Activated T-cell treated with anti-CD3 and anti-CD28 coated beads for 24 hours (primary cell): ENCODE results near the gene STOX2.

Source experiments
- DNase-seq: peaks from one replicate; pipeline ENCODE4 v3.0.0-alpha.2; 2020; ENCODE audit warnings: low read depth

STOX2 gene

GRCh38 chr4:183986971-183987946, 82.2 kb downstream of the STOX2 start:
- no peak for DNase-seq

- DNase-seq: no peak
Observed at GRCh38 chr4:183987987-183988392, 82.9 kb downstream of the STOX2 start.

- DNase-seq: no peak
Observed at GRCh38 chr4:183988874-183989273, 83.8 kb downstream of the STOX2 start.

GRCh38 chr4:183989461-183989860, 84.4 kb downstream of the STOX2 start:
- DNase-seq: no peak

- DNase-seq: no peak
Observed at GRCh38 chr4:183989931-183990330, 84.8 kb downstream of the STOX2 start.

GRCh38 chr4:183993676-183994075, 88.6 kb downstream of the STOX2 start:
- DNase-seq: no peak

- no peak for DNase-seq
Observed at GRCh38 chr4:183995570-183995969, 90.5 kb downstream of the STOX2 start.

GRCh38 chr4:183996868-183997267, 91.8 kb downstream of the STOX2 start:
- no peak for DNase-seq

GRCh38 chr4:183999435-183999834, 94.3 kb downstream of the STOX2 start:
- DNase-seq: no peak

- DNase-seq: no peak
Observed at GRCh38 chr4:184000457-184001396, 95.6 kb downstream of the STOX2 start.

GRCh38 chr4:184003433-184003832, 98.3 kb downstream of the STOX2 start:
- no peak for DNase-seq

- no peak for DNase-seq
Observed at GRCh38 chr4:184007891-184008290, 102.8 kb downstream of the STOX2 start.

- no peak for DNase-seq
Observed at GRCh38 chr4:184010696-184011095, 105.6 kb downstream of the STOX2 start.

- DNase-seq: no peak
Observed at GRCh38 chr4:184011826-184012380, 106.8 kb downstream of the STOX2 start.

GRCh38 chr4:184012937-184013336, 107.8 kb downstream of the STOX2 start:
- no peak for DNase-seq

GRCh38 chr4:184014301-184014700, 109.2 kb downstream of the STOX2 start:
- DNase-seq: no peak

- DNase-seq: no peak
Observed at GRCh38 chr4:184016759-184017668, 111.9 kb downstream of the STOX2 start.

GRCh38 chr4:184019076-184019475, 114.0 kb downstream of the STOX2 start:
- no peak for DNase-seq

GRCh38 chr4:184019667-184020623, 114.8 kb downstream of the STOX2 start:
- no peak for DNase-seq

GRCh38 chr4:184021389-184021788, 116.3 kb downstream of the STOX2 start:
- no peak for DNase-seq
